Inferior parietal cortex (tissue), 1 donor: ENCODE data around the gene TGFB2.

ENCODE experiments used
- DNase-seq: peaks from one replicate; pipeline ENCODE4 v3.0.0-alpha.2; 2016; ENCODE audit errors: extremely low spot score

The TGFB2 gene

GRCh38 chr1:218332416-218332815 lies 12.7 kb upstream of the TGFB2 start:
- DNase-seq, result no peak

- DNase-seq, result no peak
Observed at GRCh38 chr1:218336328-218336727, 8.8 kb upstream of the TGFB2 start.

- DNase-seq, result peak; percentile 76
Observed at GRCh38 chr1:218339267-218339831, 5.8 kb upstream of the TGFB2 start.

- no peak for DNase-seq
Observed at GRCh38 chr1:218341325-218341724, 3.8 kb upstream of the TGFB2 start.

- DNase-seq, result no peak
Observed at GRCh38 chr1:218342091-218342490, 3.0 kb upstream of the TGFB2 start.

- DNase-seq, result peak; percentile 39
Observed at GRCh38 chr1:218345673-218346390, 696 bp downstream of the TGFB2 start.

GRCh38 chr1:218346391-218347204 lies 1.5 kb downstream of the TGFB2 start:
- no peak for DNase-seq

GRCh38 chr1:218347336-218347722 lies 2.2 kb downstream of the TGFB2 start:
- no peak for DNase-seq

GRCh38 chr1:218347723-218348627 lies 2.8 kb downstream of the TGFB2 start:
- peak; percentile 54 for DNase-seq

GRCh38 chr1:218348628-218349071 lies 3.5 kb downstream of the TGFB2 start:
- no peak for DNase-seq

- no peak for DNase-seq
Observed at GRCh38 chr1:218349348-218350034, 4.4 kb downstream of the TGFB2 start.

- DNase-seq, result no peak
Observed at GRCh38 chr1:218350035-218350525, 4.9 kb downstream of the TGFB2 start.

- peak; percentile 55 for DNase-seq
Observed at GRCh38 chr1:218350801-218351266, 5.7 kb downstream of the TGFB2 start.

GRCh38 chr1:218351391-218352074 lies 6.4 kb downstream of the TGFB2 start:
- DNase-seq, result no peak

GRCh38 chr1:218352075-218352438 lies 6.9 kb downstream of the TGFB2 start:
- DNase-seq, result no peak

GRCh38 chr1:218353656-218354055 lies 8.5 kb downstream of the TGFB2 start:
- DNase-seq, result no peak

GRCh38 chr1:218355278-218355677 lies 10.1 kb downstream of the TGFB2 start:
- no peak for DNase-seq

GRCh38 chr1:218357211-218357892 lies 12.2 kb downstream of the TGFB2 start:
- no peak for DNase-seq

GRCh38 chr1:218357893-218358232 lies 12.7 kb downstream of the TGFB2 start:
- DNase-seq, result no peak
